ENCODE measurements around the gene WDR93.

- TF ChIP-seq CTCF (IDR thresholded peaks at IDR 0.05; ENCODE audit: low read depth, low read length, poor library complexity, severe bottlenecking) (no peak), EZH2phosphoT487 (IDR thresholded peaks at IDR 0.05; ENCODE audit: borderline replicate concordance, low read length) (no peak)
Measured at GRCh38 chr15:89725064-89725463, 34.5 kb downstream of the WDR93 start.
